K562 (cell line): ENCODE measurements around the gene ANAPC4. TPM values are rescaled to one million over a fixed set of nuclear protein-coding genes. Genes with fewer than 3 reads are reported as not detected.
A peak's percentile ranks its signal among the peaks of the same experiment; 100 is the strongest.

ENCODE experiments used
- ATAC-seq: fragments of 200-7000 bp; cut with Tn5 transposase; 3 replicates; pipeline ENCODE4 v1.9.1; 2020; ENCODE audit warnings: moderate library complexity
- BruUV-seq: library from RNA; stranded (reverse); fragments of 400-500 nt; replicated peaks from 2 replicates; lab custom pipeline; 2021; lab: Mats Ljungman, UMichigan
- CTCF ChIA-PET: fragments of 300-600 bp; formaldehyde crosslinking; extraction: SDS; loops from one replicate; lab custom pipeline; 2021; ENCODE audit warnings: low intra/inter-chr PET ratio; lab: Yijun Ruan, JAX
- POLR2A ChIA-PET: fragments of 300-600, 350-650 bp; sonication (Branson Sonifier 250); formaldehyde crosslinking; extraction: SDS; loops from one replicate; lab custom pipeline; 2021; ENCODE audit warnings: antibody characterized with exemption, inconsistent platforms; lab: Yijun Ruan, JAX
- DNase-seq, 4 experiments: peaks; one replicate each; pipeline versions ENCODE4 v3.0.0 to v3.0.0-alpha.2; 2011 to 2018; ENCODE audit warnings: low spot score in 3 of 4, mixed read lengths in 3 of 4; ENCODE audit errors: extremely low read depth in 1 of 4
- FAIRE-seq: peaks from 2 replicates; lab custom pipeline; 2011; peaks lifted over from hg19 to GRCh38; lab: Jason Lieb, UNC
- H2AFZ ChIP-seq: 2 replicates; pipeline ENCODE4 v1.6.0; 2011; ENCODE audit warnings: low read depth, low read length, control low read depth, inconsistent platforms
- H3K27ac ChIP-seq: fragments of 200-600 bp; 3 replicates; pipeline ENCODE4 v1.8.0; 2011; ENCODE audit warnings: low read depth, mild to moderate bottlenecking, control low read depth, inconsistent platforms, low read length, moderate library complexity, mixed read lengths; ENCODE audit errors: extremely low read depth
- H3K27me3 ChIP-seq, 2 experiments: fragments of 300-600 bp in 1 of 2; 2 replicates in 1 of 2; 3 replicates in 1 of 2; pipeline versions ENCODE4 v1.6.0 to v1.8.0; 2011; ENCODE audit warnings: inconsistent platforms in 2 of 2, low read length in 2 of 2, mild to moderate bottlenecking in 1 of 2, mixed read lengths in 1 of 2, moderate library complexity in 1 of 2; ENCODE audit not compliant: control insufficient read depth in 2 of 2, insufficient read depth in 2 of 2
- H3K36me3 ChIP-seq: fragments of 300-600 bp; 3 replicates; pipeline ENCODE4 v1.8.0; 2011; ENCODE audit warnings: mild to moderate bottlenecking, low read length, inconsistent platforms; ENCODE audit not compliant: control insufficient read depth, insufficient read depth
- H3K4me1 ChIP-seq, 2 experiments: fragments of 200-600 bp in 1 of 2; replicated peaks in 1 of 2; 2 replicates in 1 of 2; 3 replicates in 1 of 2; pipeline versions ENCODE4 v1.5.1 to v1.8.0; 2011; ENCODE audit warnings: inconsistent platforms in 2 of 2, low read length in 2 of 2, mild to moderate bottlenecking in 1 of 2, mixed read lengths in 1 of 2, moderate library complexity in 1 of 2; ENCODE audit not compliant: control insufficient read depth in 2 of 2, insufficient read depth in 2 of 2
- H3K4me2 ChIP-seq: 2 replicates; pipeline ENCODE4 v1.6.1; 2011; ENCODE audit warnings: low read length, control low read depth, inconsistent platforms, mixed read lengths; ENCODE audit not compliant: insufficient read depth
- H3K4me3 ChIP-seq: fragments of 200-600 bp; sonication (generic), shearing (Covaris generic); 2 replicates; pipeline ENCODE4 v1.5.1; 2016; ENCODE audit warnings: control low read depth, inconsistent platforms
- H3K79me2 ChIP-seq: fragments of 200-600 bp; 3 replicates; pipeline ENCODE4 v1.8.0; 2011; ENCODE audit warnings: low read length, inconsistent platforms; ENCODE audit not compliant: control insufficient read depth, insufficient read depth
- H3K9ac ChIP-seq, 2 experiments: 2 replicates each; pipeline versions ENCODE4 v1.6.0 to v1.6.1; 2011; ENCODE audit warnings: low read depth in 2 of 2, low read length in 2 of 2, control low read depth in 1 of 2, inconsistent platforms in 1 of 2, mild to moderate bottlenecking in 1 of 2, mixed read lengths in 1 of 2; ENCODE audit not compliant: insufficient read depth in 1 of 2
- H3K9me1 ChIP-seq: one replicate; pipeline ENCODE4 v1.6.0; 2011; ENCODE audit warnings: inconsistent platforms, mild to moderate bottlenecking, low read length, moderate library complexity; ENCODE audit not compliant: control insufficient read depth, insufficient read depth
- H3K9me3 ChIP-seq: replicated peaks from 2 replicates; pipeline ENCODE4 v1.5.1; 2011; ENCODE audit warnings: low read depth, low read length, inconsistent platforms; ENCODE audit not compliant: control insufficient read depth, insufficient read depth
- H4K20me1 ChIP-seq: replicated peaks from 2 replicates; pipeline ENCODE4 v1.6.1; 2011; ENCODE audit warnings: low read length, inconsistent platforms, mixed read lengths; ENCODE audit not compliant: control insufficient read depth, insufficient read depth
- ATF1 ChIP-seq, 2 experiments: fragments of 450-650 bp in 1 of 2; IDR thresholded peaks; 2 replicates each; pipeline ENCODE4 v1.6.1; 2016; ENCODE audit warnings: missing compliant biosample characterization in 1 of 2, missing genetic modification characterization in 1 of 2
- KLF10 ChIP-seq: fragments of 250-450 bp; sonication (Bioruptor Pico); IDR thresholded peaks from 2 replicates; pipeline ENCODE4 v1.6.1; 2021; ENCODE audit warnings: matching md5 sums
- MAFG ChIP-seq: fragments of 450-650 bp; conservative IDR thresholded peaks from 2 replicates; pipeline ENCODE4 v1.6.1; 2016; ENCODE audit warnings: missing genetic modification characterization, missing compliant biosample characterization
- NFE2 ChIP-seq: IDR thresholded peaks from 2 replicates; pipeline ENCODE4 v1.6.1; 2014; ENCODE audit warnings: antibody characterized with exemption, low read depth
- THAP12 ChIP-seq: fragments of 250-450 bp; sonication (Bioruptor Pico); IDR thresholded peaks from 2 replicates; pipeline ENCODE4 v1.9.0; 2021; ENCODE audit warnings: mild to moderate bottlenecking, inconsistent platforms
- WGBS: fragments of 100-300 bp; shearing (Covaris generic); methylation state at CpG from one replicate; pipeline ENCODE4 v1.1.6; 2016; ENCODE audit warnings: low coverage, mixed read lengths; ENCODE audit not compliant: insufficient coverage; ENCODE audit errors: missing lambda C conversion rate; 5-methylcytosine and 5-hydroxymethylcytosine counted together
- in situ Hi-C: fragments of 300-500 bp; cut with MboI; formaldehyde crosslinking; loops from 4 replicates; pipeline ENCODE4 v1.15.0; 2018; ENCODE audit warnings: inconsistent platforms, mixed read lengths
- intact Hi-C: fragments of 100-400 bp; cut with micrococcal nuclease; formaldehyde crosslinking; loops from 2 replicates; pipeline ENCODE4 v1.14.2; 2022
- polyA plus RNA-seq, 8 experiments: library from polyadenylated mRNA; depleted of rRNA in 4 of 8; stranded (reverse) in 5 of 8; unstranded in 3 of 8; fragments of >200 nt; fragmentation: Nextera tagmentation in 2 of 8; fragmentation: Illumina TruSeq in 1 of 8; extraction: Ambion mirVana in 2 of 8; extraction: Trizol in 1 of 8; gene quantifications; 2 replicates each; pipeline versions ENCODE4 v1.2.1 to v1.2.3, GENCODE V29; 2011 to 2014; ENCODE audit warnings: inconsistent platforms in 1 of 8, missing spikeins in 1 of 8
- total RNA-seq, 7 experiments: library from RNA; depleted of rRNA in 6 of 7; stranded (reverse); fragments of >200 nt in 6 of 7; fragmentation: Illumina TruSeq in 2 of 7; extraction: Trizol in 2 of 7; gene quantifications; 2 replicates each; pipeline versions ENCODE4 v1.2.1 to v1.2.3, GENCODE V29; 2011 to 2021; ENCODE audit warnings: low replicate concordance in 1 of 7

The ANAPC4 gene
- total and polyA plus RNA-seq, 9 of the 15 experiments (the other 6 are each of a cell fraction or from before 2014, with no cell fraction given), result 23.9 to 47.0 (median 31.9) TPM

DNA sequence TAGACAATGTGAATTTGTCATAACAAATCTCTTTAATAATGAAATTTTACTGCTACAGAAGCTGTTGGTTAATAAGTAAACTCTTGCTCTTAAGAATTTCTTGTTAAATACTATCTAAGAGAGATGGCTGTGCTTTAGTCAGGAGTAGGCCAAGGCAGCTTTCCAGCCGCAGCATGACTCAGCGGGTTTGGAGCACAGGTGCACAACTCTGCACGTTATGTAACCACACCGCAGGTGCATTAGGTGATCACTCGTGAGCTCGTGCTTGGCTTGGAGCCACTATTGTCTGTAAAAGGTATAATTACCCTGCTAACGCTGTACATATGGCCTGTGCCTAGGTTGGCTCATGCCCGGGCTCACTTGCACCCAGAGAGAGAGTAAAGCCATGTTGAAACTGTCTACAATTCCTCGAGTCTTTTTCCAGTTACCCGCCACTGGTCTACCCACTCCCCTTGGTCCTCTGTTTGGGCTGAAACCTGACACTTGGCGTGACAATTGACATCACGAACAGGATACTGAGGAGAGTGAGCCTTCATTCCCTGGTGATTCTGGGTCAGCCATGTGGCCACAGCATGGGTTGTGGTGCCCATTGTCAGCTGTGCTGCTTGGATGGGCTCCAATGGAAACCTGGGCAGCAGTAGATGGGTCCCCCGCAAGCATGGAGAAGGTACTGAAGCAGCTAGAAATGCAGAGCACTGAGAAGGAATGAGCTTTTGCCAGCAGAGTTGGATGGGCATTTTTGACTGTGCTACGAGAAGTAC is 18.4 kb upstream of the ANAPC4 start:
- WGBS, result 85% methylated on average over 14 of the region's 14 CpGs
- ATAC-seq (no peak), DNase-seq (peak in 1 of 4 experiments; percentile 14), FAIRE-seq (no peak)
- intact Hi-C loops, result no loop called here
- H3K27me3 ChIP-seq, result no peaks in the 10 kb centered on the region
- H4K20me1 ChIP-seq, result no peaks in the 10 kb centered on the region
- no peak overlapping the region for H3K27ac ChIP-seq
- no TSS peak for BruUV-seq
- H3K9ac ChIP-seq, result no peak overlapping the region
- H3K4me1 ChIP-seq, result no peaks in the 10 kb centered on the region
- peaks cover 23% of the 10 kb centered on the region for H3K36me3 ChIP-seq
- POLR2A ChIA-PET, result interaction anchor here (0.6 kb wide), 1 partner anchor 285 kb away, joined by 3 read pairs; no protein-coding TSS in a partner anchor
- in situ Hi-C loops, result no loop called here
- H3K79me2 ChIP-seq, result no peaks in the 10 kb centered on the region
- no peak overlapping the region for H3K4me3 ChIP-seq
- H3K9me3 ChIP-seq, result no peaks in the 10 kb centered on the region
- no peaks in the 10 kb centered on the region for H3K9me1 ChIP-seq
- CTCF ChIA-PET, result no interaction called here
- TF ChIP-seq NFE2, result peak; percentile 52; the same call in 1 of the 2 replicates
- no peak for TF ChIP-seq THAP12 (CRISPR knock-in tag)
- no peak for TF ChIP-seq ATF1 (CRISPR knock-in tag; IDR thresholded peaks at IDR 0.05)
- no peak for TF ChIP-seq ATF1 (tag; IDR thresholded peaks at IDR 0.05)
- no peak for TF ChIP-seq KLF10 (CRISPR knock-in tag)
- 0 out of 2 replicates have a peak, but pooled peaks have one; percentile 15 for TF ChIP-seq MAFG (tag)
- no peak overlapping the region for H2AFZ ChIP-seq
- H3K4me2 ChIP-seq, result no peak overlapping the region
